SK-N-SH treated with all-trans-retinoic acid at 6 μM for 48 hours (cell line): ENCODE measurements around the gene NTMT1.

Source experiments
- BACH2 ChIP-seq: fragments of 250-450 bp; sonication (Bioruptor Pico); IDR thresholded peaks from 2 replicates; pipeline ENCODE4 v1.9.0; 2021; ENCODE audit warnings: mild to moderate bottlenecking, borderline replicate concordance
- CREB5 ChIP-seq: fragments of 250-450 bp; sonication (Bioruptor Pico); IDR thresholded peaks from 2 replicates; pipeline ENCODE4 v1.5.1; 2020; ENCODE audit warnings: low read depth, mild to moderate bottlenecking, moderate library complexity
- CSDC2 ChIP-seq: fragments of 250-450 bp; sonication (Bioruptor Pico); IDR thresholded peaks from 2 replicates; pipeline ENCODE4 v1.5.0; 2020; ENCODE audit warnings: mild to moderate bottlenecking, moderate library complexity
- GLIS3 ChIP-seq: fragments of 250-450 bp; sonication (Bioruptor Pico); IDR thresholded peaks from 2 replicates; pipeline ENCODE4 v1.5.0; 2020; ENCODE audit warnings: mild to moderate bottlenecking, moderate library complexity
- ISL1 ChIP-seq: fragments of 250-450 bp; sonication (Bioruptor Pico); IDR thresholded peaks from 2 replicates; pipeline ENCODE4 v2.1.2; 2022; ENCODE audit warnings: mild to moderate bottlenecking, moderate library complexity
- PATZ1 ChIP-seq: fragments of 250-450 bp; sonication (Bioruptor Pico); IDR thresholded peaks from 2 replicates; pipeline ENCODE4 v1.8.0; 2020; ENCODE audit warnings: mild to moderate bottlenecking, moderate library complexity, borderline replicate concordance
- PPARA ChIP-seq: fragments of 250-450 bp; sonication (Bioruptor Pico); IDR thresholded peaks from 2 replicates; pipeline ENCODE4 v1.5.0; 2020; ENCODE audit warnings: mild to moderate bottlenecking, borderline replicate concordance
- RARB ChIP-seq: fragments of 250-450 bp; sonication (Bioruptor Pico); IDR thresholded peaks from 2 replicates; pipeline ENCODE4 v1.8.0; 2021; ENCODE audit warnings: mild to moderate bottlenecking, moderate library complexity
- SNAI2 ChIP-seq: fragments of 250-450 bp; sonication (Bioruptor Pico); IDR thresholded peaks from 2 replicates; pipeline ENCODE4 v1.5.0; 2020; ENCODE audit warnings: mild to moderate bottlenecking, moderate library complexity
- TOX ChIP-seq: fragments of 250-450 bp; sonication (Bioruptor Pico); IDR thresholded peaks from 2 replicates; pipeline ENCODE4 v1.8.0; 2021; ENCODE audit warnings: mild to moderate bottlenecking, moderate library complexity, borderline replicate concordance
- ZFP30 ChIP-seq: fragments of 450-650 bp; formaldehyde crosslinking; IDR thresholded peaks from 2 replicates; pipeline ENCODE4 v1.5.0; 2022; ENCODE audit warnings: mild to moderate bottlenecking, moderate library complexity
- ZNF70 ChIP-seq: fragments of 450-650 bp; formaldehyde crosslinking; IDR thresholded peaks from 2 replicates; pipeline ENCODE4 v1.5.0; 2020; ENCODE audit warnings: mild to moderate bottlenecking, moderate library complexity

DNA sequence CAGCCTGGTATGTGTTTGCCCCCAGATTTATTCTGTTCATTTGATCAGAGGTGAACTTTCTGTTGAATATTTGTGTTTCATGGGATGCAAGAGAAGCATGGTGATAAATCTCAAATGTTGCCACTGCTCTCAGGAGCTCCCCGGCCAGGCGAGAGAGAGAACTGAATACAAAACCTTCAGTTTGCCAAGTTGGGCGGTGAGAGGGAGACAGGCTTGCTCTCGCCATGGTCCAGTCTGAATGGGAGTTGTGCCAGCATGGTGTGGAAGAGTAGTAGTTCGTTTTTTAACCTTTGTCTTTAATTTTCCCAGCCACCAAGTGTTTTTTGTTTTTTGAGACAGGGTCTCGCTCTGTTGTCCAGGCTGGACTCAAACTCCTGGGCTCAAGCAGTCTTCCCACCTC lies 2.7 kb downstream of the NTMT1 start:
- TF ChIP-seq ZNF70 (CRISPR knock-in tag) (no peak), PATZ1 (no peak), RARB (CRISPR knock-in tag) (no peak), PPARA (CRISPR knock-in tag) (no peak), ZFP30 (CRISPR knock-in tag) (no peak), BACH2 (CRISPR knock-in tag) (no peak), CSDC2 (CRISPR knock-in tag) (no peak), SNAI2 (no peak), GLIS3 (CRISPR knock-in tag) (no peak), ISL1 (CRISPR knock-in tag) (no peak), CREB5 (CRISPR knock-in tag) (no peak), TOX (CRISPR knock-in tag) (no peak)
